ENCODE results near the gene ZNF24. TPM values are rescaled to one million over a fixed set of nuclear protein-coding genes. Genes with fewer than 3 reads are reported as not detected.

ZNF24 gene
- polyA plus RNA-seq, 3 donors: 12.9 to 64.4 (median 54.3) TPM

DNA sequence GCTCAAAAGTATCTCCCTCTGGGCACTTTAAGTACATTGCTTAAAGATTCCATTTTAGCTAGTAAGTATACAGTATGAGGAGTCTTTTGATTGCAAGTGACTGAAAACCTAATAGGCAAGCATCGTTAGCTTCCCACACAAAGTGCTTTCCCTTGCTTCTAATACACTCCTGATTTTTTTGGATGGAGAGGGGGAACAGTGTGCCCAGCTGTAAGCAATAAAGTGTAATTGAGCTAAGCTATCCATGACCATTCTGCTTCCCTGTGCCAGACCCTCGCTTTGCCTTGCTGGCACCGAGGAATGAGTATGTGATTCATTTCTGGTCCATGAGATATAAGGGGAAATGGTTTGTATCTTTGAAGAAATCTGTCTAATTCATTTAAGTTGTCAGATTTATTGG lies 3.8 kb upstream of the ZNF24 start:
- Histone ChIP-seq H3K9me3 (replicated peaks in 1 of 2; ENCODE audit: control insufficient read depth in 1 of 2, insufficient read depth in 1 of 2, low read length in 2 of 2) (peaks cover 13 to 15% of the 10 kb centered on the region in 2 donors), H3K27me3 (ENCODE audit: control insufficient read depth in 2 of 2, insufficient read depth in 2 of 2, low read length in 2 of 2) (no peaks in the 10 kb centered on the region), H3K36me3 (replicated peaks in 1 of 2; ENCODE audit: control insufficient read depth in 1 of 2, insufficient read depth in 2 of 2, low read length in 2 of 2) (no peaks in the 10 kb centered on the region), H2AFZ (ENCODE audit: insufficient read depth, low read depth, low read length, poor library complexity, severe bottlenecking) (no peak overlapping the region), H3K4me2 (replicated peaks; ENCODE audit: extremely low read depth, low read length, poor library complexity, severe bottlenecking) (no peak overlapping the region), H3K27ac (ENCODE audit: low read depth in 1 of 2, low read length in 2 of 2) (no peak overlapping the region), H4K20me1 (ENCODE audit: insufficient read depth, low read length) (peaks cover 8% of the 10 kb centered on the region), H3K4me3 (replicated peaks in 1 of 3; ENCODE audit: low read depth in 2 of 3, low read length in 3 of 3) (no peak overlapping the region), H3K79me2 (ENCODE audit: insufficient read depth, low read length) (peaks cover 13% of the 10 kb centered on the region), H3K9ac (ENCODE audit: insufficient read depth, low read length, poor library complexity, severe bottlenecking) (no peak overlapping the region), H3K4me1 (ENCODE audit: control insufficient read depth in 1 of 2, insufficient read depth in 2 of 2, low read length in 2 of 2) (peaks cover 29 to 30% of the 10 kb centered on the region in 2 donors)
- Mint-ChIP-seq H3K4me1 (peaks cover 32% of the 10 kb centered on the region), H3K27ac (no peak overlapping the region), H3K36me3 (peaks cover 0 to 3% of the 10 kb centered on the region in 2 donors), H3K27me3 (ENCODE audit: low read depth in 3 of 3) (peaks cover 0 to 2% (median 0%) of the 10 kb centered on the region in 3 donors), H3K9me3 (peaks cover 10 to 15% (median 12%) of the 10 kb centered on the region in 7 donors), H3K4me3 (no peak overlapping the region)
- no CpG with 5 or more reads among the region's 3 CpGs for WGBS (ENCODE audit: insufficient coverage)
- no peak for DNase-seq
- intact Hi-C loops (cut with micrococcal nuclease): loop anchor here in 1 of 2 donors (10.0 kb wide), 1 partner anchor 717 kb away; the partner anchor contains the start of gene RPRD1A
- TF ChIP-seq, protein P1, sequence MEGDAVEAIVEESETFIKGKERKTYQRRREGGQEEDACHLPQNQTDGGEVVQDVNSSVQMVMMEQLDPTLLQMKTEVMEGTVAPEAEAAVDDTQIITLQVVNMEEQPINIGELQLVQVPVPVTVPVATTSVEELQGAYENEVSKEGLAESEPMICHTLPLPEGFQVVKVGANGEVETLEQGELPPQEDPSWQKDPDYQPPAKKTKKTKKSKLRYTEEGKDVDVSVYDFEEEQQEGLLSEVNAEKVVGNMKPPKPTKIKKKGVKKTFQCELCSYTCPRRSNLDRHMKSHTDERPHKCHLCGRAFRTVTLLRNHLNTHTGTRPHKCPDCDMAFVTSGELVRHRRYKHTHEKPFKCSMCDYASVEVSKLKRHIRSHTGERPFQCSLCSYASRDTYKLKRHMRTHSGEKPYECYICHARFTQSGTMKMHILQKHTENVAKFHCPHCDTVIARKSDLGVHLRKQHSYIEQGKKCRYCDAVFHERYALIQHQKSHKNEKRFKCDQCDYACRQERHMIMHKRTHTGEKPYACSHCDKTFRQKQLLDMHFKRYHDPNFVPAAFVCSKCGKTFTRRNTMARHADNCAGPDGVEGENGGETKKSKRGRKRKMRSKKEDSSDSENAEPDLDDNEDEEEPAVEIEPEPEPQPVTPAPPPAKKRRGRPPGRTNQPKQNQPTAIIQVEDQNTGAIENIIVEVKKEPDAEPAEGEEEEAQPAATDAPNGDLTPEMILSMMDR (IDR thresholded peaks at IDR 0.05): no peak

DNA sequence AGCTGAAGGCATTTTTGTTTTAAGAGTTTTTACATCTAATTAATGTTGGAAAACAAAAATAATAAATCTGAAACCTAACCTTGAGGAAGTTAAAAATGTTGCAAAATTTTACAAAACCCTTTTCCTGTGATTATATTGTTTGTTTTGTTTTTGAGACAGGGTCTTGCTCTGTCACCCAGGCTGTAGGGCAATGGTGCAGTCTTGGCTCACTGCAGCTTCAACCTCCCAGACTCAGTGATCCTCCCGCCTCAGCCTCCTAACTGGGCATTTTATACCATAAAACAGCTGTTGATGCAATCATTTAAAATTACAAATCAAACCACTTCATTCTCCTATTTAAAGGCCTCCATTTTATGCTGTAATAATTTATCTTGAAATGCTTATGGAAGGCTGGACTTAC lies 1.7 kb upstream of the ZNF24 start:
- intact Hi-C loops (cut with micrococcal nuclease): loop anchor here (2.0 to 10.0 kb wide), 3 partner anchors 31 to 719 kb away; partner anchors contain the start of genes RPRD1A (in 1 of the 2), ZNF396 (in 1 of the 2) and ZNF397 (in 1 of the 2)
- no peaks in the 10 kb centered on the region for H3K9me3 ChIP-seq (replicated peaks in 1 of 2; ENCODE audit: control insufficient read depth in 1 of 2, insufficient read depth in 1 of 2, low read length in 2 of 2)
- TF ChIP-seq, protein P1 (IDR thresholded peaks at IDR 0.05): no peak
- H3K9me3 Mint-ChIP-seq: no peaks in the 10 kb centered on the region
- H3K27ac Mint-ChIP-seq: peak overlapping the region; percentile 85 to 98 (median 95)
- H3K36me3 Mint-ChIP-seq: no peaks in the 10 kb centered on the region
- DNase-seq: no peak
- no peaks in the 10 kb centered on the region for H3K27me3 ChIP-seq (ENCODE audit: control insufficient read depth in 2 of 2, insufficient read depth in 2 of 2, low read length in 2 of 2)
- peaks cover 34% of the 10 kb centered on the region for H3K79me2 ChIP-seq (ENCODE audit: insufficient read depth, low read length)
- H3K27me3 Mint-ChIP-seq (ENCODE audit: low read depth in 3 of 3): peaks cover 0 to 2% (median 0%) of the 10 kb centered on the region in 3 donors
- peaks cover 0 to 2% of the 10 kb centered on the region in 2 donors for H3K36me3 ChIP-seq (replicated peaks in 1 of 2; ENCODE audit: control insufficient read depth in 1 of 2, insufficient read depth in 2 of 2, low read length in 2 of 2)
- H4K20me1 ChIP-seq (ENCODE audit: insufficient read depth, low read length): peaks cover 28% of the 10 kb centered on the region
- WGBS (ENCODE audit: insufficient coverage): no CpG with 5 or more reads among the region's 1 CpG
- H3K4me2 ChIP-seq (replicated peaks; ENCODE audit: extremely low read depth, low read length, poor library complexity, severe bottlenecking): peak overlapping the region; percentile 78
- peak overlapping the region; percentile 64 to 98 for H3K27ac ChIP-seq (ENCODE audit: low read depth in 1 of 2, low read length in 2 of 2)
- peak overlapping the region; percentile 86 for H2AFZ ChIP-seq (ENCODE audit: insufficient read depth, low read depth, low read length, poor library complexity, severe bottlenecking)
- no peak overlapping the region for H3K4me3 Mint-ChIP-seq
- no peak overlapping the region for H3K9ac ChIP-seq (ENCODE audit: insufficient read depth, low read length, poor library complexity, severe bottlenecking)
- peaks cover 36% of the 10 kb centered on the region for H3K4me1 Mint-ChIP-seq
- H3K4me3 ChIP-seq (replicated peaks in 1 of 3; ENCODE audit: low read depth in 2 of 3, low read length in 3 of 3): no peak overlapping the region
- peaks cover 29 to 37% of the 10 kb centered on the region in 2 donors for H3K4me1 ChIP-seq (ENCODE audit: control insufficient read depth in 1 of 2, insufficient read depth in 2 of 2, low read length in 2 of 2)
